Adipocyte (in vitro differentiated cells): ENCODE results near the gene TRIM31.
"Not testable (repeated sequence)": the region's sequence is repeated elsewhere in the genome, so short reads cannot be mapped to it uniquely, and the experiment has no call there.

Experiments used
- DNase-seq: peaks from one replicate; pipeline ENCODE4 v3.0.0-alpha.2; 2015; ENCODE audit warnings: low read depth
- H3K27me3 ChIP-seq: replicated peaks from 2 replicates; pipeline ENCODE4 v1.7.0; 2013; ENCODE audit warnings: mild to moderate bottlenecking, low read length, moderate library complexity; ENCODE audit not compliant: control insufficient read depth, insufficient read depth
- H3K36me3 ChIP-seq: 2 replicates; pipeline ENCODE4 v1.7.0; 2013; ENCODE audit warnings: low read length, mild to moderate bottlenecking, moderate library complexity; ENCODE audit not compliant: control insufficient read depth, insufficient read depth, severe bottlenecking
- H3K4me1 ChIP-seq: 2 replicates; pipeline ENCODE4 v1.7.0; 2013; ENCODE audit warnings: mild to moderate bottlenecking, low read length, moderate library complexity; ENCODE audit not compliant: control insufficient read depth, insufficient read depth
- H3K4me3 ChIP-seq: 2 replicates; pipeline ENCODE4 v1.7.0; 2013; ENCODE audit warnings: mild to moderate bottlenecking, low read length, moderate library complexity
- H3K9ac ChIP-seq: 2 replicates; pipeline ENCODE4 v1.7.0; 2013; ENCODE audit warnings: mild to moderate bottlenecking, low read length, moderate library complexity
- H3K9me3 ChIP-seq: 2 replicates; pipeline ENCODE4 v1.7.0; 2013; ENCODE audit warnings: mild to moderate bottlenecking, low read length, moderate library complexity; ENCODE audit not compliant: control insufficient read depth

Gene TRIM31

DNA sequence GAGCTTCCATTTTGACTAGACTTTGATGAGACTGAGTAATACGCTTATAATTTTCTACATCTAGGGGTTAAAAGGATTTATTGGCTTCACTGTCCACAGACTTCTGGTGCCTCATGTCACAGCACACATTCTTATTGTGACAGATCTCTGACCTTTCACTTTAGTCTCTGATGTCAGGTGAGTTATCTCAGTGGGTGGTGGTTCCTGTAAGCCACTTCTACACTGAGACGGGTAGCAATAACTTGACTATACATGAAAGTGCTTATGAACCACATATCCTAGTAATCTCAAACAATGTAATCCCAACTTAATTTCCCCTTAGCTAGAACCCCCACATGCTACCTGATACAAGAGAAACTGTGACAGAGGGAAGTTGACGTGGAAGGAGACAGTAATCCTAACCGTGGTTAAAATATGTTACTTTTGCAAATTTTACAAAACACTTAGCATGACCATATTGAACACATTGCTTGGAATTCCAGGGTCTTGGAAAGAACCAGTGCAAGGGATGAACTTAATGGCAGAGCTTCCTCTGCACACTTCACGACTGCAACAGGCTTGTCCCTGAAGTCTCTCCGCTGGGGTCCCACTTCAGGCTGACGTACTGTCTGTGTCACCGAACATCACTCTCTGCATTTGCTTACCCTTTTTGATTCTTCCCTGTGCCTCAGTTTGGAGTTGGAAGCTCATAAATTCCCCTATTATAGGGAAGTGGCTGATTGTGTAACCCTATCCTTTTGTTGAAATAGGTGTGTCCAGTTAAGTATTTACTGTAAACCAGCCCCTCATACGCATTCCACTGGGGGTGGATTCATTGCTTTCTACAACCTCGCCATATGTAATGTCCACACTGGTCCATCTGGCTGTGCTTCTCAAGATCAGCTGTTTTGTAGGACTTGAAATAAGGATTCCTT lies 16.6 kb upstream of the TRIM31 start:
- H3K36me3 ChIP-seq = no peaks in the 10 kb centered on the region
- DNase-seq = no peak

DNA sequence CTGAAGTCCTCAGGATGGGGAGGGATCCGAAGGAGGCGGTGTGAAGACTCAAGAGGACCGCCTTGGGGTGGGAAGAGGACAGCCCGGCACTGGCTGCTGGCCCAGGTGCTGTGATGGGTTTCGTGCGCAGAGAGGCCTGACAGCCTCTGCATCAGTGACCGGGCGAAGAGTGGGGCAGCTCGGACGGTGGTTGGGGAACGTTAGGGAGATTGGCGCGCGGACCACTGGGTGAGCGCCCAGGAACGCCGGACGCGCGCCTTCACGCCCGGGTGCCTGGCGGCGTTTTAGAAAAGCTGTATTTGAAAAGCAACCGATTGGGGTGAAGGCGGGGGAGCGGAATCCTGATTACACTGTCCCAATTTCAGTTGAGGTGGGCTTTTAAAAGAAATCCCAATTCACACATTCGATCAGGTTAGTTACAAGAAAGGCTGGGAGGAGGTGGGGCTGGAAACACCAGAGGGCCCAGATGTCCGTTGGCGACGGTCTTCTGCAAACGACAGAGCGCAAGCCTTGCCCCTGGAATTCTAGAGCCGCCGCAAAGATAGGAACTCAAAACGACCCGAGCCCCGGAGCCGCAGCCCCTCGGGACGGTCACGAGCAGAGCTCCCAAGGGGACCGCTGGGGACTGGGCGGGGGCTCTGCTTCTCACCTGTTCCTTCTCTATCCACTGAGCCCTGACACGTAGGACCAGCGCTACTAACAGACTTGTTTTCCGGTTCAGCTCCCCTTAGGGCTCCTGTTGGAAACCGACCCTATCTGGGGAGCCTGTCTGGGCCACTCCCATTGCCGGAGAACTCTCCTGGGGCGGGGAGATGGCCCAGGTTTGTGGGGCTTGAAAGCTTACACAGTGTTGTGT lies 14.6 kb upstream of the TRIM31 start:
- H3K9me3 ChIP-seq = no peaks in the 10 kb centered on the region
- no peak for DNase-seq
- peaks cover 40% of the 10 kb centered on the region for H3K27me3 ChIP-seq

More for the DNA sequence above, 16.6 kb upstream of the TRIM31 start:
- Histone ChIP-seq H3K27me3 (peaks cover 43% of the 10 kb centered on the region), H3K4me3 (no peak overlapping the region), H3K9ac (no peak overlapping the region), H3K9me3 (no peaks in the 10 kb centered on the region), H3K4me1 (peaks cover 14% of the 10 kb centered on the region)

GRCh38 chr6:30122515-30122914 lies 9.6 kb upstream of the TRIM31 start:
- peaks cover 6% of the 10 kb centered on the region for H3K27me3 ChIP-seq
- H3K9me3 ChIP-seq = no peaks in the 10 kb centered on the region
- peak; percentile 45 for DNase-seq
- peaks cover 12% of the 10 kb centered on the region for H3K4me1 ChIP-seq
- H3K4me3 ChIP-seq = no peak overlapping the region
- no peak overlapping the region for H3K9ac ChIP-seq
- no peaks in the 10 kb centered on the region for H3K36me3 ChIP-seq

More for the DNA sequence above, 14.6 kb upstream of the TRIM31 start:
- Histone ChIP-seq H3K4me3 (peak overlapping the region; percentile 31), H3K36me3 (no peaks in the 10 kb centered on the region), H3K4me1 (peaks cover 22% of the 10 kb centered on the region), H3K9ac (no peak overlapping the region)

DNA sequence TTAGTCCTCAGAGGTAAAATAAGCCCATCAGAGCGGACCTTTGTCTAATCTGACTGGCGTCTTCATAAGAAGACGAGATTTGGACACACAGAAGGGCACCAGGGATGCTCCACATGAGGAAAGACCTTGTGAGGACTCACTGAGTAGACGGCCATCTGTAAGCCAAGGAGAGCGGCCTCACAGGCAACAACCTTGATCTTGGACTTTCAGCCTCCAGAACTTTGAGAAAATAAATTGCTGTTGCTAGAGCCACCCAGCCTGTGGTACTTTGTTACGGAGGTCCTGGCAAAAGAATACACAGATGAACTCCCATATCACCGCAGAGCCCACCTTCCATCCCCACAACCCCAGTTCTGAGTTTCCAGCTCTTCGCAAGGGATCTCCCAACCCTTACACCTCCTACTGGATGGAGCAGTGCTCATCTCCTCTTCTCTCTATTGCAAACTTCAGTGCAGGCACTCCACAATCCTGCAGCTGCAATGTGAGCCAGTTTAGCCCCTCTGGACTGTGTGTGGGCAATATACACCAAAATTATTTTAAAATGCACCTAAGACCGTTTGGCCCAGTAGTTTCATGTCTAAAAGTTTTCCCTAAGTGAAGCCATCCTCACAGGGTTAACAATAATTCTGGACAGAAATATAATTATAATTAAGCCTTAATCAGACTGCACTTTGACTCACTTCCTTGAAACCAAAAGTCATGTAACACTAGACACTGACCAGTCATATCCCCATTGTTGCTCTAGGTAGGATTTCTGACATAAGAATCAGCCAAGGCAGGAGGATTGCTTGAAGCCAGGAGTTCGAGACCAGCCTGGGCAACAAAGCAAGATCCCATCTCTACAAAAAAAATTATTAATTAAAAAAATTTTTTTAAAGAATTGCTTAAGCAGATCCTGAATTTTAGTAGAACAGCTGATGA lies 8.8 kb upstream of the TRIM31 start:
- no peak overlapping the region for H3K9ac ChIP-seq
- H3K4me3 ChIP-seq = no peak overlapping the region
- no peaks in the 10 kb centered on the region for H3K36me3 ChIP-seq
- DNase-seq = no peak
- peaks cover 8% of the 10 kb centered on the region for H3K4me1 ChIP-seq
- H3K27me3 ChIP-seq = no peaks in the 10 kb centered on the region
- H3K9me3 ChIP-seq = no peaks in the 10 kb centered on the region

DNA sequence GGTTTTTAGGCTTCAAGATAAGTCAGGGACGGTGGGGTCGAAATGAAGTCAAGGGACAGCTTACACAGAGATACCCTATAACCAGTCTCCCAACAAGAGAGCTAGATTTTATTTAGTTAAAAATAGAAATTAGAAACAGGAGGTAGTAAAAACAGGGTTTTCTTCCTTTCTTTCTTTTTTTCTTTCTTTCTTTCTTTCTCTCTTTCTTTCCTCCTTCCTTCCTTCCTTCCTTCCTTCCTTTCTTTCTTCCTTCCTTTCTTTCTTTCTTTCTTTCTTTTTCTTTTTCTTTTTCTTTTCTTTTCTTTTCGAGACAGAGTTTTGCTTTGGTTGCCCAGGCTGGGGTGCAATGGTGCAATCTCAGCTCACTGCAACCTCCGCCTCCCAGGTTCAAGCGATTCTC lies 5.8 kb upstream of the TRIM31 start:
- not testable (repeated sequence) for H3K27me3 ChIP-seq, DNase-seq

DNA sequence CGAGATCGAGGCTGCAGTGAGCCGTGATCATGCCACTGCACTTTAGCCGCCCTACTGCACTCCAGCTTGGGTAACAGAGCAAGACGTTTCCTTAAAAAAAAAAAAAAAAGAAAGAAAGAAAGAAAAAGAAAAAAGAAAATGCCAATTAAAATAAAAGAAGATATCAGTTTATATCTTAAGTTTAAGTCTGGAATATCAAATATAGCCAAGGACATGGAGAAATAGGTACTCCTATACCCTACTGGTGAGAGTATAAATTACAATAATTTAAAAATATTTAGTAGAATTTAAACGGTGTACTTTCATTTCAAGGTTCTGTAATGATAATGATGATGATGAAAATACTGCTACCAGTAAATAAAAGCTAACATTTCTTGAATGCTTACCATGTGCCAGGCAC lies 3.8 kb upstream of the TRIM31 start:
- no peak overlapping the region for H3K4me3 ChIP-seq
- H3K9ac ChIP-seq = no peak overlapping the region
- H3K4me1 ChIP-seq = no peaks in the 10 kb centered on the region
- peaks cover 28% of the 10 kb centered on the region for H3K27me3 ChIP-seq
- DNase-seq = no peak
- H3K36me3 ChIP-seq = no peaks in the 10 kb centered on the region
- H3K9me3 ChIP-seq = no peaks in the 10 kb centered on the region

More for the DNA sequence above, 5.8 kb upstream of the TRIM31 start:
- not testable (repeated sequence) for H3K9ac ChIP-seq, H3K9me3 ChIP-seq, H3K4me3 ChIP-seq, H3K36me3 ChIP-seq, H3K4me1 ChIP-seq

- H3K27me3 ChIP-seq = peaks cover 49% of the 10 kb centered on the region
- no peaks in the 10 kb centered on the region for H3K4me1 ChIP-seq
- no peak for DNase-seq
- H3K9ac ChIP-seq = no peak overlapping the region
- H3K9me3 ChIP-seq = no peaks in the 10 kb centered on the region
- no peaks in the 10 kb centered on the region for H3K36me3 ChIP-seq
- no peak overlapping the region for H3K4me3 ChIP-seq
Measured at GRCh38 chr6:30113841-30114240, 951 bp upstream of the TRIM31 start.

DNA sequence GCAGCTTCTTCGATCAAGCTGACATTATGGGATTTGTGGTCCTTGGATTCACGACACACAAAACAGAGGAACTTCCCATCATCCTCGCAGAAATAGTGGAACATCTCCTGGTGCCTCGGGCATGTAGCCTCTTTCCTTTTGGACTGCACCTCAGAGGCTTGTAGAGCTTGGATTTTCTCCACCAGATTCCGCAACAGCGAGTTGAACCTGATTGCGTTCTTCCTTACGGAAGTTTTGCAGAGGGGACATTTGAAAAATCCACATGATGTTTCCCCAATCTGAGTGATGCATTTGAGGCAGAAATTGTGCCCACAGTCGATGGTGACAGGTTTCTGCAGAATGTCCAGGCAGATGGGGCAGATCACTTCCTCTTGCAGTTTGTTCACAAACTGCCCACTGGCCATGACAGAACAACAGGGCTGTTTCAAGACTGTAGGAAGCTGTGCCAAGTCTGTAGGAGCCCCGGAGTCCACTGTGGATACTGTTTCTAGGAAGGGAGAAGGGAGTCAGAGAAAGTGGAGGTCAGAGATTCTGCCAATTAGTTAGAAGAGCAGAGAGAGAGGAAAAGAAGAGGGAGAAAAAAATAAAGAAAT lies 392 bp downstream of the TRIM31 start:
- no peaks in the 10 kb centered on the region for H3K36me3 ChIP-seq
- H3K4me1 ChIP-seq = no peaks in the 10 kb centered on the region
- peaks cover 57% of the 10 kb centered on the region for H3K27me3 ChIP-seq
- H3K4me3 ChIP-seq = no peak overlapping the region
- no peak overlapping the region for H3K9ac ChIP-seq
- no peaks in the 10 kb centered on the region for H3K9me3 ChIP-seq
- DNase-seq = no peak

GRCh38 chr6:30111266-30111856 lies 1.5 kb downstream of the TRIM31 start:
- DNase-seq = no peak
- Histone ChIP-seq H3K9ac (no peak overlapping the region), H3K27me3 (peaks cover 61% of the 10 kb centered on the region), H3K4me3 (no peak overlapping the region), H3K4me1 (no peaks in the 10 kb centered on the region), H3K36me3 (no peaks in the 10 kb centered on the region), H3K9me3 (no peaks in the 10 kb centered on the region)

GRCh38 chr6:30104661-30105060 lies 8.2 kb downstream of the TRIM31 start:
- Histone ChIP-seq H3K27me3 (peaks cover 40% of the 10 kb centered on the region), H3K9ac (no peak overlapping the region)
- DNase-seq = no peak

More at GRCh38 chr6:30104661-30105060, 8.2 kb downstream of the TRIM31 start:
- Histone ChIP-seq H3K4me3 (no peak overlapping the region), H3K4me1 (peaks cover 30% of the 10 kb centered on the region), H3K36me3 (no peaks in the 10 kb centered on the region), H3K9me3 (no peaks in the 10 kb centered on the region)
